ENCODE data around the gene ITGA1.

The ITGA1 gene

GRCh38 chr5:52767766-52768480 lies 19.8 kb upstream of the ITGA1 start:
- H2AFZ ChIP-seq (ENCODE audit: low read depth, low read length): no peak overlapping the region
- H3K79me2 ChIP-seq (ENCODE audit: low read length): no peaks in the 10 kb centered on the region
- H3K9ac ChIP-seq (ENCODE audit: low read length): peak overlapping the region; percentile 46; the same call in 1 of the 2 replicates
- no peaks in the 10 kb centered on the region; the same call in 1 of the 2 replicates for H3K27me3 ChIP-seq (ENCODE audit: low read depth, low read length)
- H4K20me1 ChIP-seq (ENCODE audit: insufficient read depth, low read length): no peaks in the 10 kb centered on the region
- H3K4me2 ChIP-seq (ENCODE audit: low read length): peak overlapping the region; percentile 70
- H3K36me3 ChIP-seq (replicated peaks; ENCODE audit: low read depth, low read length): peaks cover 3% of the 10 kb centered on the region
- TF ChIP-seq EZH2phosphoT487 (IDR thresholded peaks at IDR 0.05; ENCODE audit: low read depth) (no peak), CTCF (IDR thresholded peaks at IDR 0.05; ENCODE audit: low read depth, low read length) (no peak)
- H3K9me3 ChIP-seq (ENCODE audit: insufficient read depth, low read length): peaks cover 7% of the 10 kb centered on the region; the same call in 1 of the 2 replicates
- H3K4me3 ChIP-seq (ENCODE audit: low read length): peak overlapping the region; percentile 38; the same call in 1 of the 2 replicates
- peak overlapping the region; percentile 94 for H3K27ac ChIP-seq (ENCODE audit: low read length)
- peaks cover 45% of the 10 kb centered on the region for H3K4me1 ChIP-seq (ENCODE audit: low read length)

GRCh38 chr5:52769061-52769460 lies 18.7 kb upstream of the ITGA1 start:
- Histone ChIP-seq H3K4me3 (ENCODE audit: low read length) (no peak overlapping the region), H3K27me3 (ENCODE audit: low read depth, low read length) (no peaks in the 10 kb centered on the region; the same call in 1 of the 2 replicates), H3K4me1 (ENCODE audit: low read length) (peaks cover 47% of the 10 kb centered on the region), H3K27ac (ENCODE audit: low read length) (no peak overlapping the region), H2AFZ (ENCODE audit: low read depth, low read length) (no peak overlapping the region), H3K4me2 (ENCODE audit: low read length) (no peak overlapping the region), H3K79me2 (ENCODE audit: low read length) (no peaks in the 10 kb centered on the region), H3K9ac (ENCODE audit: low read length) (no peak overlapping the region), H4K20me1 (ENCODE audit: insufficient read depth, low read length) (no peaks in the 10 kb centered on the region), H3K36me3 (replicated peaks; ENCODE audit: low read depth, low read length) (peaks cover 3% of the 10 kb centered on the region), H3K9me3 (ENCODE audit: insufficient read depth, low read length) (peaks cover 7% of the 10 kb centered on the region; the same call in 1 of the 2 replicates)
- TF ChIP-seq CTCF (IDR thresholded peaks at IDR 0.05; ENCODE audit: low read depth, low read length) (no peak), EZH2phosphoT487 (IDR thresholded peaks at IDR 0.05; ENCODE audit: low read depth) (no peak)

- H3K36me3 ChIP-seq (replicated peaks; ENCODE audit: low read depth, low read length): peaks cover 3% of the 10 kb centered on the region
- H3K9ac ChIP-seq (ENCODE audit: low read length): no peak overlapping the region
- H3K27ac ChIP-seq (ENCODE audit: low read length): no peak overlapping the region
- no peak for TF ChIP-seq EZH2phosphoT487 (IDR thresholded peaks at IDR 0.05; ENCODE audit: low read depth)
- no peak for TF ChIP-seq CTCF (IDR thresholded peaks at IDR 0.05; ENCODE audit: low read depth, low read length)
- H3K4me2 ChIP-seq (ENCODE audit: low read length): no peak overlapping the region
- H3K27me3 ChIP-seq (ENCODE audit: low read depth, low read length): no peaks in the 10 kb centered on the region; the same call in 1 of the 2 replicates
- H3K79me2 ChIP-seq (ENCODE audit: low read length): no peaks in the 10 kb centered on the region
- no peak overlapping the region for H2AFZ ChIP-seq (ENCODE audit: low read depth, low read length)
- no peak overlapping the region for H3K4me3 ChIP-seq (ENCODE audit: low read length)
- H3K4me1 ChIP-seq (ENCODE audit: low read length): peaks cover 50% of the 10 kb centered on the region
- H4K20me1 ChIP-seq (ENCODE audit: insufficient read depth, low read length): no peaks in the 10 kb centered on the region
- H3K9me3 ChIP-seq (ENCODE audit: insufficient read depth, low read length): peaks cover 4% of the 10 kb centered on the region; the same call in 1 of the 2 replicates
These were observed 17.3 kb upstream of the ITGA1 start for GRCh38 chr5:52770287-52770939.

- H3K9me3 ChIP-seq (ENCODE audit: insufficient read depth, low read length): peaks cover 3% of the 10 kb centered on the region; the same call in 1 of the 2 replicates
- no peak overlapping the region for H2AFZ ChIP-seq (ENCODE audit: low read depth, low read length)
- peak overlapping the region; percentile 42 for H3K27ac ChIP-seq (ENCODE audit: low read length)
- no peaks in the 10 kb centered on the region for H3K36me3 ChIP-seq (replicated peaks; ENCODE audit: low read depth, low read length)
- H3K79me2 ChIP-seq (ENCODE audit: low read length): no peaks in the 10 kb centered on the region
- no peaks in the 10 kb centered on the region; the same call in 1 of the 2 replicates for H3K27me3 ChIP-seq (ENCODE audit: low read depth, low read length)
- peak overlapping the region; percentile 66 for H3K4me2 ChIP-seq (ENCODE audit: low read length)
- peak overlapping the region; percentile 36 for H3K4me3 ChIP-seq (ENCODE audit: low read length)
- H4K20me1 ChIP-seq (ENCODE audit: insufficient read depth, low read length): no peaks in the 10 kb centered on the region
- no peak overlapping the region for H3K9ac ChIP-seq (ENCODE audit: low read length)
- peaks cover 54% of the 10 kb centered on the region for H3K4me1 ChIP-seq (ENCODE audit: low read length)
- TF ChIP-seq CTCF (IDR thresholded peaks at IDR 0.05; ENCODE audit: low read depth, low read length) (no peak), EZH2phosphoT487 (IDR thresholded peaks at IDR 0.05; ENCODE audit: low read depth) (no peak)
These were observed 16.2 kb upstream of the ITGA1 start for GRCh38 chr5:52771343-52772039.
